OCI-LY7 (cell line): ENCODE measurements around the gene NOXA1.

Experiments used
- CTCF ChIP-seq: fragments of 200-600 bp; sonication (generic); conservative IDR thresholded peaks from 2 replicates; pipeline ENCODE4 v1.5.1; 2014; ENCODE audit warnings: mild to moderate bottlenecking, antibody characterized with exemption, low read length, moderate library complexity, mixed read lengths
- EZH2phosphoT487 ChIP-seq: fragments of 200-600 bp; sonication (generic); IDR thresholded peaks from 2 replicates; pipeline ENCODE4 v1.6.1; 2018; ENCODE audit warnings: low read depth, borderline replicate concordance, mild to moderate bottlenecking, mixed run types, antibody characterized with exemption, low read length, moderate library complexity, mixed read lengths

- TF ChIP-seq CTCF (no peak), EZH2phosphoT487 (no peak)
These were observed 39.1 kb upstream of the NOXA1 start for GRCh38 chr9:137383784-137384756.
